H1 (cell line): ENCODE results near the gene MYO1D. TPM values are rescaled to one million over a fixed set of nuclear protein-coding genes. Genes with fewer than 3 reads are reported as not detected.

Source experiments
- CTCF ChIA-PET: fragments of 300-600 bp; sonication (Branson Sonifier 250); formaldehyde crosslinking; loops from one replicate; lab custom pipeline; 2021; ENCODE audit not compliant: partially characterized antibody; lab: Charles Lee
- POLR2A ChIA-PET: fragments of 300-600 bp; sonication (Branson Sonifier 250); formaldehyde crosslinking; loops from one replicate; lab custom pipeline; 2021; ENCODE audit warnings: inconsistent platforms; ENCODE audit not compliant: partially characterized antibody; lab: Charles Lee
- DNase-seq, 2 experiments: peaks; one replicate each; pipeline versions ENCODE4 v3.0.0 to v3.0.0-alpha.2; 2010 to 2022; ENCODE audit warnings: low spot score in 2 of 2, low read depth in 1 of 2, mixed read lengths in 1 of 2
- FAIRE-seq: peaks from 2 replicates; lab custom pipeline; 2011; peaks lifted over from hg19 to GRCh38; lab: Jason Lieb, UNC
- H2AFZ ChIP-seq: 2 replicates; pipeline ENCODE4 v1.8.1; 2012; ENCODE audit warnings: low read length, inconsistent platforms
- H2AK5ac ChIP-seq: 2 replicates; pipeline ENCODE4 v1.6.1; 2013; ENCODE audit warnings: low read depth, low read length
- H2BK120ac ChIP-seq: replicated peaks from 2 replicates; pipeline ENCODE3; 2013; ENCODE audit warnings: low read depth, low read length, inconsistent platforms
- H2BK12ac ChIP-seq: 2 replicates; pipeline ENCODE4 v1.6.1; 2013; ENCODE audit warnings: low read depth, low read length
- H2BK15ac ChIP-seq: 2 replicates; pipeline ENCODE4 v1.6.1; 2013; ENCODE audit warnings: low read length
- H2BK20ac ChIP-seq: 2 replicates; pipeline ENCODE4 v1.6.1; 2013; ENCODE audit warnings: low read length
- H2BK5ac ChIP-seq: 2 replicates; pipeline ENCODE4 v1.6.1; 2013; ENCODE audit warnings: low read depth, low read length
- H3K14ac ChIP-seq: 2 replicates; pipeline ENCODE4 v1.6.1; 2013; ENCODE audit warnings: inconsistent platforms; ENCODE audit not compliant: insufficient read length
- H3K18ac ChIP-seq: 2 replicates; pipeline ENCODE4 v1.6.1; 2013; ENCODE audit warnings: low read length; ENCODE audit errors: extremely low read depth
- H3K23ac ChIP-seq: 2 replicates; pipeline ENCODE4 v1.6.1; 2013; ENCODE audit warnings: inconsistent platforms; ENCODE audit not compliant: insufficient read length
- H3K23me2 ChIP-seq: 2 replicates; pipeline ENCODE4 v1.6.1; 2013; ENCODE audit warnings: low read depth, low read length
- H3K27ac ChIP-seq: 2 replicates; pipeline ENCODE4 v1.6.1; 2011; ENCODE audit warnings: low read depth, low read length, inconsistent platforms
- H3K27me3 ChIP-seq, 4 experiments: replicated peaks in 1 of 4; 1 replicate in 1 of 4; 2 replicates in 3 of 4; pipeline versions ENCODE4 v1.6.1 to v1.8.1; 2011 to 2013; ENCODE audit warnings: low read length in 3 of 4, mild to moderate bottlenecking in 3 of 4, inconsistent platforms in 2 of 4, mixed read lengths in 2 of 4, moderate library complexity in 1 of 4; ENCODE audit not compliant: control insufficient read depth in 3 of 4, insufficient read depth in 3 of 4; ENCODE audit errors: extremely low read depth in 1 of 4
- H3K36me3 ChIP-seq, 4 experiments: 2 replicates each; pipeline versions ENCODE4 v1.6.1 to v1.8.1; 2011 to 2013; ENCODE audit warnings: mild to moderate bottlenecking in 4 of 4, low read length in 3 of 4, moderate library complexity in 2 of 4, control low read depth in 1 of 4, inconsistent platforms in 1 of 4; ENCODE audit not compliant: insufficient read depth in 4 of 4, control insufficient read depth in 2 of 4
- H3K4ac ChIP-seq: replicated peaks from 2 replicates; pipeline ENCODE3; 2013; ENCODE audit warnings: low read length, low read depth, mixed read lengths, inconsistent platforms; ENCODE audit not compliant: insufficient read length
- H3K4me1 ChIP-seq, 4 experiments: replicated peaks in 1 of 4; 1 replicate in 1 of 4; 2 replicates in 3 of 4; pipeline versions ENCODE4 v1.6.1 to v1.8.1; 2011 to 2013; ENCODE audit warnings: low read length in 3 of 4, inconsistent platforms in 2 of 4, mixed read lengths in 1 of 4; ENCODE audit not compliant: insufficient read depth in 4 of 4, control insufficient read depth in 3 of 4
- H3K4me2 ChIP-seq, 2 experiments: 2 replicates each; pipeline versions ENCODE4 v1.6.1 to v1.8.1; 2011 to 2013; ENCODE audit warnings: low read depth in 2 of 2, low read length in 2 of 2, control low read depth in 1 of 2, inconsistent platforms in 1 of 2, mild to moderate bottlenecking in 1 of 2; ENCODE audit not compliant: insufficient read depth in 1 of 2
- H3K4me3 ChIP-seq, 4 experiments: fragments of 200-600, 300-600 bp in 1 of 4; sonication (generic), shearing (Covaris generic), sonication (Bioruptor Twin) in 1 of 4; 2 replicates each; pipeline versions ENCODE4 v1.5.1 to v1.8.1; 2011 to 2016; ENCODE audit warnings: low read length in 4 of 4, low read depth in 3 of 4, control low read depth in 2 of 4, inconsistent platforms in 2 of 4, mild to moderate bottlenecking in 2 of 4, mixed read lengths in 1 of 4, moderate library complexity in 1 of 4; ENCODE audit not compliant: insufficient read depth in 2 of 4; ENCODE audit errors: extremely low read depth in 1 of 4
- H3K56ac ChIP-seq: replicated peaks from 2 replicates; pipeline ENCODE3; 2013; ENCODE audit warnings: low read depth, mild to moderate bottlenecking, mixed read lengths, low read length, inconsistent platforms; ENCODE audit not compliant: insufficient read length
- H3K79me1 ChIP-seq: 2 replicates; pipeline ENCODE4 v1.6.1; 2013; ENCODE audit warnings: low read depth, low read length, control low read depth
- H3K79me2 ChIP-seq, 2 experiments: 2 replicates each; pipeline versions ENCODE4 v1.6.1 to v1.8.1; 2012 to 2013; ENCODE audit warnings: low read length in 2 of 2, mild to moderate bottlenecking in 2 of 2, inconsistent platforms in 1 of 2; ENCODE audit not compliant: insufficient read depth in 2 of 2, control insufficient read depth in 1 of 2
- H3K9ac ChIP-seq, 4 experiments: replicated peaks in 1 of 4; 1 replicate in 1 of 4; 2 replicates in 3 of 4; pipeline versions ENCODE4 v1.6.1 to v1.8.1; 2011 to 2013; ENCODE audit warnings: low read depth in 3 of 4, low read length in 3 of 4, control low read depth in 2 of 4, mild to moderate bottlenecking in 2 of 4, moderate library complexity in 2 of 4, inconsistent platforms in 1 of 4; ENCODE audit errors: extremely low read depth in 1 of 4
- H3K9me3 ChIP-seq, 2 experiments: 2 replicates each; pipeline versions ENCODE4 v1.6.1 to v1.8.1; 2012 to 2013; ENCODE audit warnings: mild to moderate bottlenecking in 2 of 2, moderate library complexity in 2 of 2, control low read depth in 1 of 2, inconsistent platforms in 1 of 2, low read depth in 1 of 2, low read length in 1 of 2, mixed read lengths in 1 of 2; ENCODE audit not compliant: insufficient read depth in 2 of 2
- H4K20me1 ChIP-seq, 2 experiments: replicated peaks in 1 of 2; 2 replicates each; pipeline versions ENCODE3 to v1.8.1; 2011 to 2013; ENCODE audit warnings: inconsistent platforms in 2 of 2, low read length in 2 of 2, mild to moderate bottlenecking in 1 of 2; ENCODE audit not compliant: insufficient read depth in 2 of 2, control insufficient read depth in 1 of 2
- H4K5ac ChIP-seq: 2 replicates; pipeline ENCODE4 v1.6.1; 2013; ENCODE audit warnings: low read length, low read depth, mixed read lengths, inconsistent platforms; ENCODE audit not compliant: insufficient read length
- H4K8ac ChIP-seq: 2 replicates; pipeline ENCODE4 v1.8.0; 2013; ENCODE audit warnings: mild to moderate bottlenecking, moderate library complexity, low read length, inconsistent platforms; ENCODE audit not compliant: insufficient read depth; ENCODE audit errors: extremely low read depth
- H4K91ac ChIP-seq: replicated peaks from 2 replicates; pipeline ENCODE3; 2013; ENCODE audit warnings: low read length, mixed read lengths, inconsistent platforms; ENCODE audit not compliant: insufficient read length
- BACH1 ChIP-seq: IDR thresholded peaks from 2 replicates; pipeline ENCODE4 v1.6.1; 2012; ENCODE audit warnings: low read length, improper control_type of control experiment
- GTF2F1 ChIP-seq: IDR thresholded peaks from 2 replicates; pipeline ENCODE4 v1.6.1; 2012; ENCODE audit warnings: low read depth, low read length, improper control_type of control experiment, borderline replicate concordance
- KDM1A ChIP-seq: fragments of 200-600, 300-600 bp; sonication (generic); IDR thresholded peaks from 2 replicates; pipeline ENCODE4 v1.7.1; 2016; ENCODE audit warnings: mild to moderate bottlenecking, low read length, borderline replicate concordance
- NRF1 ChIP-seq: IDR thresholded peaks from 2 replicates; pipeline ENCODE4 v1.6.1; 2011; ENCODE audit warnings: mild to moderate bottlenecking, low read depth, low read length, improper control_type of control experiment
- POLR2AphosphoS5 ChIP-seq: IDR thresholded peaks from 2 replicates; pipeline ENCODE4 v1.6.1; 2011; ENCODE audit warnings: low read depth, low read length
- RFX5 ChIP-seq: IDR thresholded peaks from 2 replicates; pipeline ENCODE4 v1.6.1; 2011; ENCODE audit warnings: low read depth, low read length, improper control_type of control experiment, borderline replicate concordance
- ZNF274 ChIP-seq: IDR thresholded peaks from 2 replicates; pipeline ENCODE4 v1.7.0; 2012; ENCODE audit warnings: low read length, borderline replicate concordance; ENCODE audit errors: extremely low read depth
- WGBS, 2 experiments: shearing (Covaris generic) in 1 of 2; methylation state at CpG; one replicate each; pipeline versions ENCODE4 v1.1.6 to v1.1.7; 2013 to 2015; ENCODE audit warnings: low lambda C conversion rate in 2 of 2, mixed read lengths in 2 of 2, inconsistent platforms in 1 of 2, low coverage in 1 of 2, missing lambda C conversion rate in 1 of 2; ENCODE audit not compliant: insufficient replicate concordance in 2 of 2, insufficient coverage in 1 of 2, insufficient read length in 1 of 2; ENCODE audit errors: extremely low coverage in 1 of 2, missing lambda C conversion rate in 1 of 2; 5-methylcytosine and 5-hydroxymethylcytosine counted together
- polyA plus RNA-seq, 7 experiments: library from polyadenylated mRNA; depleted of rRNA in 3 of 7; stranded (reverse) in 5 of 7; unstranded in 2 of 7; fragments of >200 nt in 5 of 7; fragments of 200-250 nt in 2 of 7; gene quantifications; 1 replicate in 5 of 7; 2 replicates in 1 of 7; 4 replicates in 1 of 7; pipeline versions ENCODE4 v1.2.1 to v1.2.3, GENCODE V29; 2011 to 2013; ENCODE audit warnings: missing spikeins in 2 of 7, mixed read lengths in 2 of 7
- total RNA-seq: library from RNA; stranded (reverse); fragmentation: NEBNext Ultra II Directional; extraction: Animal tissue kit (Norgen Biotek cat#: 25700); gene quantifications from 2 replicates; pipeline ENCODE4 v1.2.1, GENCODE V29; 2021

The MYO1D gene
- total and polyA plus RNA-seq, 2 of the 8 experiments (the other 6 are each of a cell fraction or from before 2014, with no cell fraction given) = 6.5 to 25.4 TPM

DNA sequence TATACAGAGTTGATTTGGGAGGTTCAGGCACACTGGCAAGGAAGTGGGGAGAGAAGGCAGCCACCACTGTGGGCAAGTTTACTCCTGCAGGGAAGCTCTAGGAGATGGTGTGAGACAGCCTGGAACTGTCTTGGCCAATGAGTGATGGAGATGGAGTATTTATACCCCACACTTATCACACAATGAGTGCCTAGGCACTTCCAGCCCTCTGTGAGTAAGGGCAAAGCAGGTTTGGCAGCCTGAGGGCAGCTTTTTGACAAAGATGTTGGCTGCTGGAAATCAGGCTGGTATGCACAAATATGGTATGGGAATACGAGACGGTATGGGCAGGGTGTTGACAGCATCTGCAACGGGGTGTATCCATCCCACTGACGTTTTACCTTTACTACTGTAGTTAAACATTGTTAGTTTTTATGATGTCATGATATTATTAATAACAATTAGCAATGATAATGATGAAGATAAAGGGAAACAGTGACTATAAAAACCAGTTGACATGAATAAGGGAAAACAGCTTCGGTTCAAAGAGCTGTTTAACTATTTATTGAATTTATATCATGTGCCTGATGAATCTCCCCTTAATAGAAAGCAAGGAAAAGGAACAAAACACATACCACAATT, 240.2 kb downstream of the MYO1D start:
- no peak overlapping the region for H3K27ac ChIP-seq
- H3K4me2 ChIP-seq = no peak overlapping the region
- ChIA-PET CTCF (interaction anchor here (1.0 to 1.4 kb wide), 2 partner anchors 22 to 36 kb away, joined by 3 to 4 read pairs; no protein-coding TSS in a partner anchor), POLR2A (no interaction called here)
- no peak overlapping the region for H3K4ac ChIP-seq
- no peaks in the 10 kb centered on the region for H3K4me1 ChIP-seq
- 89% methylated on average over 5 of the region's 5 CpGs; no CpG with 5 or more reads in 1 of the 2 experiments for WGBS, 2 experiments
- no peak overlapping the region for H3K56ac ChIP-seq
- H3K36me3 ChIP-seq = no peaks in the 10 kb centered on the region
- H2BK20ac ChIP-seq = no peak overlapping the region
- no peak overlapping the region for H2BK120ac ChIP-seq
- H3K18ac ChIP-seq = no peak overlapping the region
- no peaks in the 10 kb centered on the region for H4K20me1 ChIP-seq
- H3K79me2 ChIP-seq = no peaks in the 10 kb centered on the region
- no peaks in the 10 kb centered on the region; the same call in 1 of the 2 replicates for H3K23me2 ChIP-seq
- no peak overlapping the region for H2BK15ac ChIP-seq
- no peak for DNase-seq
- no peak overlapping the region for H2BK5ac ChIP-seq
- H4K8ac ChIP-seq = no peak overlapping the region
- no peak overlapping the region for H4K5ac ChIP-seq
- H2BK12ac ChIP-seq = no peak overlapping the region
- no peak overlapping the region for H3K9ac ChIP-seq
- no peak overlapping the region for H2AFZ ChIP-seq
- no peaks in the 10 kb centered on the region for H3K27me3 ChIP-seq
- H4K91ac ChIP-seq = no peak overlapping the region
- H3K79me1 ChIP-seq = no peaks in the 10 kb centered on the region
- no peak overlapping the region for H3K4me3 ChIP-seq
- TF ChIP-seq ZNF274 (no peak), NRF1 (no peak), POLR2AphosphoS5 (no peak), RFX5 (no peak), BACH1 (no peak), GTF2F1 (no peak), KDM1A (no peak)
- H3K23ac ChIP-seq = no peak overlapping the region
- H3K9me3 ChIP-seq = no peaks in the 10 kb centered on the region
- no peak for FAIRE-seq
- no peak overlapping the region for H3K14ac ChIP-seq
- H2AK5ac ChIP-seq = no peak overlapping the region
